Sigmoid colon (tissue), 7 donors: ENCODE data around the gene PLXNA4. TPM values are rescaled to one million over a fixed set of nuclear protein-coding genes. Genes with fewer than 3 reads are reported as not detected.

ENCODE experiments used
- DNase-seq: peaks from one replicate; pipeline ENCODE4 v3.0.0-alpha.2; 2019
- H3K27ac ChIP-seq, 4 donors: fragments of 200-600 bp; sonication (generic); one replicate each; pipeline ENCODE4 v1.5.1; 2016 to 2019; ENCODE audit warnings: mild to moderate bottlenecking in 1 of 4
- H3K27me3 ChIP-seq, 3 donors: fragments of 200-600 bp; sonication (generic); one replicate each; pipeline ENCODE4 v1.5.1; 2019; ENCODE audit warnings: mild to moderate bottlenecking in 1 of 3
- H3K36me3 ChIP-seq, 4 donors: fragments of 200-600 bp; sonication (generic); one replicate each; pipeline ENCODE4 v1.5.1; 2016 to 2019
- H3K4me1 ChIP-seq, 4 donors: fragments of 200-600 bp; sonication (generic); one replicate each; pipeline ENCODE4 v1.5.1; 2017 to 2019
- H3K4me3 ChIP-seq, 4 donors: fragments of 200-600 bp; sonication (generic); one replicate each; pipeline ENCODE4 v1.5.1; 2017 to 2019; ENCODE audit warnings: mild to moderate bottlenecking in 2 of 4, moderate library complexity in 1 of 4
- H3K9me3 ChIP-seq, 4 donors: fragments of 200-600 bp in 3 of 4; sonication (generic) in 3 of 4; one replicate each; pipeline versions ENCODE4 v1.5.1 to v1.6.1; 2013 to 2019
- EP300 ChIP-seq, 4 donors: sonication (generic); formaldehyde crosslinking; IDR thresholded peaks; one replicate each; pipeline ENCODE4 v1.6.1; 2017; ENCODE audit warnings: antibody characterized with exemption in 4 of 4
- POLR2A ChIP-seq, 2 donors: fragments of 450-650 bp; IDR thresholded peaks; one replicate each; pipeline ENCODE4 v1.6.1; 2016; ENCODE audit warnings: antibody characterized with exemption in 2 of 2, mild to moderate bottlenecking in 2 of 2, moderate library complexity in 2 of 2
- POLR2AphosphoS5 ChIP-seq, 4 donors: sonication (generic); formaldehyde crosslinking; IDR thresholded peaks; one replicate each; pipeline ENCODE4 v1.6.1; 2017; ENCODE audit warnings: antibody characterized with exemption in 4 of 4
- WGBS, 2 donors: extraction: QIAGEN DNeasy Blood & Tissue Kit; methylation state at CpG; one replicate each; pipeline ENCODE4 v1.1.7; 2013; 5-methylcytosine and 5-hydroxymethylcytosine counted together
- intact Hi-C: fragments of 100-400 bp; cut with DNase I; formaldehyde crosslinking; loops from one replicate; pipeline ENCODE4 v1.15.1; 2023
- polyA plus RNA-seq, 3 donors: library from polyadenylated mRNA; stranded (reverse); fragments of 200-250 nt; gene quantifications; one replicate each; pipeline ENCODE4 v1.2.3, GENCODE V29; 2013
- total RNA-seq, 4 donors: library from RNA; depleted of rRNA; stranded (reverse); fragments of >200 nt; gene quantifications; one replicate each; pipeline ENCODE4 v1.1.0, GENCODE V29; 2016
- TF ChIP-seq, protein P1 (sequence below), 4 experiments: fragments of 450-650 bp in 3 of 4; fragments of 200-600 bp in 1 of 4; IDR thresholded peaks; one replicate each; pipeline ENCODE4 v1.5.1; 2016 to 2019; ENCODE audit warnings: antibody characterized with exemption in 4 of 4, mild to moderate bottlenecking in 3 of 4, moderate library complexity in 2 of 4
- donor health status: healthy with polysubstance abuse.
- donor health status: Bipolar disorder and iron deficiency.
- donor health status: healthy.

PLXNA4 gene
- total and polyA plus RNA-seq, 7 donors = under 0.01 to 10.5 (median 3.7) TPM; not detected in 1

DNA sequence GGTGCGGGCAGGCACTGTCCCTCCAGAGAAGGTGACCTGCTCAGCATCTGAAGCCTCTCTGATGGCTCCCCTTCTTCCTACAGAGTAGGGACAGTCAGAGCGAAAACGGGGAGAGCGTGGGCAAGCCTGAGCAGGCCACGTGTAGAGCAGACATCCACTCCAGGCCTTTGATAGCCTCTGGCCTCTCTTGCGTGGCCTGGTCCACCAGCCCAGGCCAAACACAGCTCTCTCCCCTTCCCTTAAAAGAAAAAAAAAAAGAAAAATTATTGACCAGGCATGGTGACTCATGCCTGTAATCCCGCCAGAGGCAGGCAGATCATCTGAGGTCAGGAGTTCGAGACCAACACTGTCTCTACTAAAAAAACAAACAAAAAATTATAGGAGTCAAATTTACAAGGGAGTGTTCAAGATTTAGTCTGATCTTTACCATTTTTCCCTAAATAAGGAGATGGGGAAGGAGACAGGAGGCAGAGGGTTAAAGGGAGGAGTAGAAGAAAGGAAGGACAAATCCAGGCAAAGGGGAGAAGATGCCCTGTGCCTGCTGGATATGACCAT, 84.8 kb downstream of the PLXNA4 start:
- 84 to 90% methylated on average over 8 of the region's 8 CpGs for WGBS, 2 donors
- DNase-seq = no peak
- Histone ChIP-seq H3K4me1 (peaks cover 0 to 20% (median 14%) of the 10 kb centered on the region in 4 donors), H3K36me3 (no peaks in the 10 kb centered on the region), H3K4me3 (no peak overlapping the region), H3K27ac (no peak overlapping the region), H3K9me3 (no peaks in the 10 kb centered on the region), H3K27me3 (no peaks in the 10 kb centered on the region)
- TF ChIP-seq, protein P1, sequence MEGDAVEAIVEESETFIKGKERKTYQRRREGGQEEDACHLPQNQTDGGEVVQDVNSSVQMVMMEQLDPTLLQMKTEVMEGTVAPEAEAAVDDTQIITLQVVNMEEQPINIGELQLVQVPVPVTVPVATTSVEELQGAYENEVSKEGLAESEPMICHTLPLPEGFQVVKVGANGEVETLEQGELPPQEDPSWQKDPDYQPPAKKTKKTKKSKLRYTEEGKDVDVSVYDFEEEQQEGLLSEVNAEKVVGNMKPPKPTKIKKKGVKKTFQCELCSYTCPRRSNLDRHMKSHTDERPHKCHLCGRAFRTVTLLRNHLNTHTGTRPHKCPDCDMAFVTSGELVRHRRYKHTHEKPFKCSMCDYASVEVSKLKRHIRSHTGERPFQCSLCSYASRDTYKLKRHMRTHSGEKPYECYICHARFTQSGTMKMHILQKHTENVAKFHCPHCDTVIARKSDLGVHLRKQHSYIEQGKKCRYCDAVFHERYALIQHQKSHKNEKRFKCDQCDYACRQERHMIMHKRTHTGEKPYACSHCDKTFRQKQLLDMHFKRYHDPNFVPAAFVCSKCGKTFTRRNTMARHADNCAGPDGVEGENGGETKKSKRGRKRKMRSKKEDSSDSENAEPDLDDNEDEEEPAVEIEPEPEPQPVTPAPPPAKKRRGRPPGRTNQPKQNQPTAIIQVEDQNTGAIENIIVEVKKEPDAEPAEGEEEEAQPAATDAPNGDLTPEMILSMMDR (IDR thresholded peaks at IDR 0.05) = no peak
- TF ChIP-seq POLR2A (IDR thresholded peaks at IDR 0.05) (no peak), POLR2AphosphoS5 (IDR thresholded peaks at IDR 0.05) (no peak), EP300 (IDR thresholded peaks at IDR 0.05) (no peak)
- intact Hi-C loops = no loop called here

DNA sequence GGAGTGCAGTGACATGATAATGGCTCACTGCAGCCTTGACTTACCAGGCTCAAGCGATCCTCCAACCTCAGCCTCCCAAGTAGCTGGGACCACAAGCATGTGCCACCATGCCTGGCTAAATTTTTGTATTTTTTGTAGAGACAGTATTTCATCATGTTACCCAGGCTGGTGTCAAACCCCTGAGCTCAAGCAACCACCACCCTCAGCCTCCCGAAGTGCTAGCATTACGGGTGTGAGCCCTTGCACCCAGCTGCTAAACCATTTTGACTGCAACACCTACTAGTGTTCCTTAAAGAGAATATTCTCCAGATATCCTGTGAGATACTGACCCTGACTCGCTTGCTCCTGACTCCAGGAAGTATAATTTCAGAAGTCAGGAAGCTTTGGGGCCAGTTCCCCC, 85.8 kb downstream of the PLXNA4 start:
- Histone ChIP-seq H3K27me3 (no peaks in the 10 kb centered on the region), H3K4me3 (no peak overlapping the region), H3K27ac (no peak overlapping the region), H3K4me1 (peaks cover 0 to 28% (median 22%) of the 10 kb centered on the region in 4 donors), H3K36me3 (no peaks in the 10 kb centered on the region), H3K9me3 (no peaks in the 10 kb centered on the region)
- WGBS, 2 donors = 79 to 83% methylated on average over 4 of the region's 4 CpGs
- TF ChIP-seq POLR2AphosphoS5 (IDR thresholded peaks at IDR 0.05) = no peak
- no peak for TF ChIP-seq POLR2A (IDR thresholded peaks at IDR 0.05)
- no peak for TF ChIP-seq EP300 (IDR thresholded peaks at IDR 0.05)
- TF ChIP-seq, protein P1 (IDR thresholded peaks at IDR 0.05) = no peak
- DNase-seq = no peak
- intact Hi-C loops = no loop called here

DNA sequence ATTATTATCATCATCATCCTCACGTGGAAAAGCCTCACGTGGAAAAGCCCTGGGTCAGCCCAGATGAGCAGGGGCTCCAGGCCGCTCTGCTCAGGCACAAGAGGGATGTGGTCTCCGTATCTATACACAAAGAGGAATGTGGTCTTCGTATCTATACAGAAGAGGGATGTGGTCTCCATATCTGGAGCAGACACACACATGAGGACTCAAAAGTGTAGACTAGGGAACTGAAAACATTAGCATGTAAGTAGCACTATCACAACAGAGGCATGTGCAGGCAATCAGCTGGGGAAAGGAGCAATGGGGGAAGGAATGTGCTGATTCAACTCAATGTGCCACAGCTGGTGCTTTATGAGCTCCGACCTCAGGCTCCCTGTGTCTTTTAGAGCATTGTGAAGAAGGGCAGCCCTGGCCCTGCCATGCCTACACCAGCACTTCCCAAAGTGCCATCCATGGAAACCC, 86.5 kb downstream of the PLXNA4 start:
- TF ChIP-seq POLR2A (IDR thresholded peaks at IDR 0.05) (no peak), POLR2AphosphoS5 (IDR thresholded peaks at IDR 0.05) (no peak), EP300 (IDR thresholded peaks at IDR 0.05) (no peak)
- TF ChIP-seq, protein P1 (IDR thresholded peaks at IDR 0.05) = no peak
- Histone ChIP-seq H3K9me3 (no peaks in the 10 kb centered on the region), H3K36me3 (no peaks in the 10 kb centered on the region), H3K4me3 (no peak overlapping the region), H3K27ac (no peak overlapping the region), H3K27me3 (no peaks in the 10 kb centered on the region), H3K4me1 (peaks cover 0 to 35% (median 29%) of the 10 kb centered on the region in 4 donors)
- intact Hi-C loops = no loop called here
- 86 to 89% methylated on average over 6 of the region's 6 CpGs for WGBS, 2 donors
- DNase-seq = no peak

DNA sequence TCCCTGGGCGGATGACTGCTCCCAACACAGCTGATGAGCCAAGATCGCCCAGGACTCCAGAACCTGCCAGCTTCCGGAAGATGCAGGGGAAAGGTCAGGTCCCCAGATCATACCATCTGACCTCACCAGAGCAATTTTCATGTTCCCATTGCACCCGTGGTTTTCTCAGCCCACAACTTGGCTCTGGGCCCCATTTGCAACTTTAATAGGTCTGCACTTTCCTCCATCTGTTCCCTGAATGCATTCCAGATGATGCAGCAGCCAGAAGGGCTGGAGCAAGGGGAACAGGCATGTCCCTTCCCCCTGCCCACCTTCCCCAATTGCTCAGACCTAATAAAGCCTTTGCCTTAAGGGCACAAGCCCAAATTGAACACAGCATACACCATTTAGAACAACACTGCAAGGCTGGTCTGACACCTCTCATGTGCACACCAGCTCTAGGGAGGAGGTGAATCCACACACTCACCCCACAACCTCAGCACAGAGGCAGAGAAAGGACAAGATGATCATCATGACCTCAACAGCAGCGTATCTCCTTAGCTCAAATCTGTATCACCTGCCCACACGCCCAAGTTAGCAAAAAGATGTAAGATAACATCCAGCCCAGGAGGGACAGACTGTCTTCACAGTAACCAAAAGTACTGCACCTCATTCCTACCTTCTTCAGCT, 87.5 kb downstream of the PLXNA4 start:
- no peak for DNase-seq
- intact Hi-C loops = no loop called here
- Histone ChIP-seq H3K36me3 (no peaks in the 10 kb centered on the region), H3K9me3 (no peaks in the 10 kb centered on the region), H3K4me3 (no peak overlapping the region), H3K4me1 (peaks cover 0 to 36% (median 30%) of the 10 kb centered on the region in 4 donors), H3K27ac (peak overlapping the region in 1 of 4 donors; percentile 10), H3K27me3 (no peaks in the 10 kb centered on the region)
- 80 to 83% methylated on average over 6 of the region's 6 CpGs for WGBS, 2 donors
- TF ChIP-seq POLR2A (IDR thresholded peaks at IDR 0.05) = no peak
- no peak for TF ChIP-seq POLR2AphosphoS5 (IDR thresholded peaks at IDR 0.05)

DNA sequence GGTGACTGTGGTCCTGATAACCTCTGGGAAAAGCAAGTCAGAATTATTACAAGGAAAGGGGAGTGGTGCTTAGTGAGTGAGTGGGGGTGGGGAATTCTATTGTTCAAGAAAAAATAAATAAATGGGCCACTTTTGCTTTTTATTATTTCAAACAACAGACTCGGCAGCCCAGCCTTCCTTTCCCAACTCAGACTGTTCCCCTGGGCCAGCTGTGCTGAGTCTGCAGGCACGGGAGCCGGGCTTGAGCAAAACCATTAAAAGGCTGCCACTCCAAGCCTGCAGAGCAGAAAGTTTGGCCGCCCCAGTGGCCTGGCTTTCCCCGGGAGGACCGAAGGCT, 90.0 kb downstream of the PLXNA4 start:
- TF ChIP-seq POLR2AphosphoS5 (IDR thresholded peaks at IDR 0.05) (no peak), EP300 (IDR thresholded peaks at IDR 0.05) (no peak), POLR2A (IDR thresholded peaks at IDR 0.05) (no peak)
- TF ChIP-seq, protein P1 (IDR thresholded peaks at IDR 0.05) = no peak

More for the DNA sequence above, 90.0 kb downstream of the PLXNA4 start:
- Histone ChIP-seq H3K36me3 (no peaks in the 10 kb centered on the region), H3K9me3 (no peaks in the 10 kb centered on the region), H3K27ac (peak overlapping the region in 1 of 4 donors; percentile 64), H3K27me3 (no peaks in the 10 kb centered on the region), H3K4me1 (peaks cover 0 to 36% (median 25%) of the 10 kb centered on the region in 4 donors), H3K4me3 (no peak overlapping the region)
- WGBS, 2 donors = 48 to 50% methylated on average over 6 of the region's 6 CpGs
- intact Hi-C loops = no loop called here
- DNase-seq = peak; percentile 73
